COR-L47 (cell line): ENCODE measurements around the gene PFKM.

Source experiments
- DNase-seq: peaks from one replicate; lab custom pipeline; 2025; lab: John Stamatoyannopoulos, UW

Gene PFKM

GRCh38 chr12:48187916-48188695, 68.9 kb downstream of the PFKM start:
- DNase-seq: no peak

DNA sequence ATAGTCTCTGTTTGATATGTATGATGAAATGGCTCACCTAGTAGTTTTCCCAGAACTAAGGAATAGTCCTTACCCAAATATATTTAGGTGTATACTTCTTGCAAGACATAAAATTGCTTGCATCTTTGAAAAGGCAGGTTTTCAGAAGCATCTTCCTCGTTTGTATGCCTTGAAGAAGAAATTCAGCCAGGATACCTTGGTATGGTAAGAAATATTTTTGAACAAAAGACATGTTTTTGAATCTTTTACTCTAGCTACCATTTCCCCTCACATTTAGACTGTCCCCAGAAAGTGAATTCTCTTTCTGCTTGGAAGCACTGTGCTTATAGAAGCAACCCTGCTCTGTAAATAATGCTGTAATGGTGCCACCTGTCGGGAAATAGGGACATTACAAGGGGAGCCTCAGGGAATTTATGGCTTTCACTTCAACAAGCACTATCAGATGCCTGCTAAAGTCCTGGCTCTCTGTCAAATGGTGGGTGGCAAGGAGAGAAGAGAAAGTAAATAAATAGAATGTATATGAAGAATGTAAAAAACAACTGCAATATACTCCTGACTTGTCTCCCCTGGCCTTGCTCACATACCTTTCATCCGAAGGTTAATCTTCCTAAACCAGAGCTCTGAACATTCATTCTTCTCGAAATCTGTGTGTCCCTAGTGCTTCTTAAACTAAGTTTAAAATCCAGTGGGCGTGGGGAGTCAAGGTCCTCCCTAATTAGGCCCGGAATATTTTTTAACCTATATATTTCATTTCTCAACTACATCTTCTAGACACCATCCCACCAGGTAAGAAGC, 70.4 kb downstream of the PFKM start:
- peak; percentile 14 for DNase-seq

- no peak for DNase-seq
These were observed 71.9 kb downstream of the PFKM start for GRCh38 chr12:48191096-48191495.

DNA sequence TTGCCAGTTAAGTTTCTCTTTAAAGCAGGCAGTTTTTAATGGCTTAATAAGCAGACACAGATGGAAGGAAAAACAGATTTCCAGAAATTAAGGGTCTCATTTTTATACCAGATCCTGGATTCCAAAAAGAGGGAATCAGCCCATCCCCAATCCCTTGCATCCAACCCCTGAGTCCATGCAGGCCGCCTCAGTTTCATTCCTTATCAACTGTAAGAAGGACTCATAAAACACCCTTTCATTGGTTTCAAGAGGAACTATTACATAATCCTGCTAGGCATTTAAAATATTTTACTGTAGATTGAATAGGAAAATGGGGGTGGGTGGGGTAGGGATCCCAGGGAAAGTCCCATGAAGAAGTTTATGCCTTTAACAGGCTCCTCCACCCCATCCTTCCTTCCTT, 73.7 kb downstream of the PFKM start:
- DNase-seq: no peak

GRCh38 chr12:48193623-48194022, 74.5 kb downstream of the PFKM start:
- DNase-seq: no peak

DNA sequence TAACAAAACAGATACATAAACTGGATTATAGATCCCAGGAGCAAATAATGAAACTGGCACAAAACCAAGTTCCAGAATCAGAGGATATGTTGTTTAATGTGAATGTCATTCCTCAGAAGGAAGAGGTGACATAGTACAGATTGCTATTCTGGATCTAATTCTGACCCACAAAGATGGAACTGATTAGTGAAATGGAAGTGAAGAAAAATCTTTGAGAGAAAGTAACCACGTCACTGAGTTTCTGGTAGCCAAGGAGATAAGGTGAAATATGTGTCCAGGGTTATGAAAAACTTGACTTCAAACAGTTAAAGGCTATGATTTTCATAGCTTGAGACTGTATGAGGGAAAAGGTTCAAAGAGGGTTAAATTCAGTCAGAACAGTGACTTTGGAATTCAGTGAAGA, 75.6 kb downstream of the PFKM start:
- DNase-seq: no peak
